HTERT RPE-1 (cell line): ENCODE measurements around the gene PPIP5K1.
"Not testable (repeated sequence)": the region's sequence is repeated elsewhere in the genome, so short reads cannot be mapped to it uniquely, and the experiment has no call there.

Experiments
- in situ Hi-C: fragments of 300-500 bp; cut with MboI; formaldehyde crosslinking; loops from 4 replicates; pipeline ENCODE4 v1.14.3; 2020; ENCODE audit warnings: low sequenced_read_pairs

PPIP5K1 gene

GRCh38 chr15:43589778-43590466 is at the start of gene PPIP5K1:
Gene PPIP5K1, minus strand, starts transcription at chr15:43590208. Its CDS starts 5,704 bp downstream, at chr15:43584504.
- in situ Hi-C loops = not testable (repeated sequence)

GRCh38 chr15:43638464-43639204 is 48.6 kb upstream of the PPIP5K1 start:
- in situ Hi-C loops = not testable (repeated sequence)

- in situ Hi-C loops = not testable (repeated sequence)
These were observed 36.9 kb upstream of the PPIP5K1 start for GRCh38 chr15:43626937-43627336.

GRCh38 chr15:43625106-43625505 is 35.1 kb upstream of the PPIP5K1 start:
- in situ Hi-C loops = no loop called here

- in situ Hi-C loops = not testable (repeated sequence)
These were observed 32.2 kb upstream of the PPIP5K1 start for GRCh38 chr15:43622068-43622799.

GRCh38 chr15:43618700-43619099 is 28.7 kb upstream of the PPIP5K1 start, which contains the start of gene STRC:
Gene STRC, minus strand, starts transcription at chr15:43618800. Its CDS starts 78 bp downstream, at chr15:43618722.
- in situ Hi-C loops = not testable (repeated sequence)

- in situ Hi-C loops = not testable (repeated sequence)
These were observed 27.7 kb upstream of the PPIP5K1 start for GRCh38 chr15:43617750-43618149.

- in situ Hi-C loops = not testable (repeated sequence)
These were observed 12.2 kb upstream of the PPIP5K1 start for GRCh38 chr15:43602233-43602632.

GRCh38 chr15:43600200-43600599 is 10.2 kb upstream of the PPIP5K1 start:
- in situ Hi-C loops = not testable (repeated sequence)

GRCh38 chr15:43599131-43599530 is 9.1 kb upstream of the PPIP5K1 start:
- in situ Hi-C loops = not testable (repeated sequence)

GRCh38 chr15:43593328-43594190 is 3.6 kb upstream of the PPIP5K1 start, which contains the start of gene CKMT1B:
Gene CKMT1B, plus strand, starts transcription at chr15:43594027. Its CDS starts 192 bp downstream, at chr15:43594219.
- in situ Hi-C loops = not testable (repeated sequence)

- in situ Hi-C loops = not testable (repeated sequence)
These were observed 2.8 kb upstream of the PPIP5K1 start for GRCh38 chr15:43592841-43593240.

- in situ Hi-C loops = not testable (repeated sequence)
These were observed 15.4 kb downstream of the PPIP5K1 start for GRCh38 chr15:43574607-43575006.

GRCh38 chr15:43566615-43567014 is 23.4 kb downstream of the PPIP5K1 start:
- in situ Hi-C loops = not testable (repeated sequence)

- in situ Hi-C loops = not testable (repeated sequence)
These were observed 26.2 kb downstream of the PPIP5K1 start for GRCh38 chr15:43563793-43564192.

- in situ Hi-C loops = not testable (repeated sequence)
These were observed 27.3 kb downstream of the PPIP5K1 start for GRCh38 chr15:43562753-43563152.

- in situ Hi-C loops = no loop called here
These were observed 37.0 kb downstream of the PPIP5K1 start for GRCh38 chr15:43552986-43553385.

GRCh38 chr15:43552256-43552655 is 37.8 kb downstream of the PPIP5K1 start:
- in situ Hi-C loops = no loop called here

- in situ Hi-C loops = no loop called here
These were observed 39.3 kb downstream of the PPIP5K1 start for GRCh38 chr15:43550527-43551363.
